ENCODE measurements around the gene CPVL.

CPVL gene

DNA sequence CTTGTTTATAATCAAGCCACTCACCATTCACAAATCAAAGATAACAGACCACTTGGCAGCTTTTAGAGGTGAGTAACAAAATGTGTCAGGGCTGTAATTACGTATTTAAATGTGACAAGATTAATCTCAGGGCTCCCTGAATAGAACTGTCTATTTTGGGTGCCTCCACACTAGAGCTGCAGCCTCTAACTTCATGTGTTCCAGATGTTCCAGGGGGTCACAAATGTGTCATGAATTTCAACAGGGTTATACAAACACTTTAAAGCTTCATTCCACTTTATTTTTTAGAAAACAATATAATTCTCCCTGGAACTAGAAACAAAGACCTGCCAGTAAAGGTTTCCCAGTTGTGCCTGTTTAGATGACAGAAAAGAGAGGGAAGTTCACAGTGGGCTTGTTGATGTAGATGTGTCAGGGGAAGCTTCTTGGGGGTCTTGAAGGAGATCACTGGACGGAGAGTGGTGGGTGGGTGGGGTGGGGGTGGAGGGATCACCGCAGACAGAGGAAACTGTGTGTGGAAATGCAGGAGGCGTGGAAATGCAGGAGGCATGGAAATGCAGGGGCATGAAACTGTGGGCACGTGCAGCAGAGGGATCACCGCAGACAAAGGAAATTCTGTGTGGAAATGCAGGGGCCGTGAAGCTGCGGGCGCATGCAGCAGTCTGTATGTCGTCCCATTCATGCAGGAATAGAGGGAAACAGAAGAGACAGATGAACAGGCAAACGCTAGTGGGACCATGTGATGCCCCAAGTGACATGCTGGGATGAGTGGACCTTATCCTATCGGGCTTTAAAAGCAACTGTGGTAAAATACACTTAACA, 146.2 kb downstream of the CPVL start:
- Histone ChIP-seq H3K4me1 (ENCODE audit: insufficient read depth, poor library complexity, severe bottlenecking) (no peaks in the 10 kb centered on the region), H3K4me3 (ENCODE audit: severe bottlenecking) (no peak overlapping the region), H3K27ac (ENCODE audit: poor library complexity, severe bottlenecking) (no peak overlapping the region), H3K27me3 (ENCODE audit: insufficient read depth, poor library complexity, severe bottlenecking) (no peaks in the 10 kb centered on the region), H3K36me3 (ENCODE audit: low read depth) (no peaks in the 10 kb centered on the region), H3K9me3 (ENCODE audit: severe bottlenecking) (no peaks in the 10 kb centered on the region)
- TF ChIP-seq CTCF (IDR thresholded peaks at IDR 0.05; ENCODE audit: poor library complexity, severe bottlenecking) = no peak
- DNase-seq (ENCODE audit: low spot score) = no peak
- no peak for ATAC-seq (ENCODE audit: low read depth)

GRCh38 chr7:28999427-28999826, 146.9 kb downstream of the CPVL start:
- no peak for DNase-seq (ENCODE audit: low spot score)
- no peak overlapping the region for H3K27ac ChIP-seq (ENCODE audit: poor library complexity, severe bottlenecking)
- H3K9me3 ChIP-seq (ENCODE audit: severe bottlenecking) = no peaks in the 10 kb centered on the region
- no peak overlapping the region for H3K4me3 ChIP-seq (ENCODE audit: severe bottlenecking)
- TF ChIP-seq CTCF (IDR thresholded peaks at IDR 0.05; ENCODE audit: poor library complexity, severe bottlenecking) = no peak
- ATAC-seq (ENCODE audit: low read depth) = no peak
- no peaks in the 10 kb centered on the region for H3K27me3 ChIP-seq (ENCODE audit: insufficient read depth, poor library complexity, severe bottlenecking)
- H3K36me3 ChIP-seq (ENCODE audit: low read depth) = no peaks in the 10 kb centered on the region
- no peaks in the 10 kb centered on the region for H3K4me1 ChIP-seq (ENCODE audit: insufficient read depth, poor library complexity, severe bottlenecking)

- Histone ChIP-seq H3K4me1 (ENCODE audit: insufficient read depth, poor library complexity, severe bottlenecking) (no peaks in the 10 kb centered on the region), H3K36me3 (ENCODE audit: low read depth) (no peaks in the 10 kb centered on the region)
- no peak for ATAC-seq (ENCODE audit: low read depth)
These were observed 148.2 kb downstream of the CPVL start for GRCh38 chr7:28998105-28998504.

GRCh38 chr7:28996836-28997235, 149.5 kb downstream of the CPVL start:
- Histone ChIP-seq H3K9me3 (ENCODE audit: severe bottlenecking) (no peaks in the 10 kb centered on the region), H3K4me3 (ENCODE audit: severe bottlenecking) (no peak overlapping the region), H3K27ac (ENCODE audit: poor library complexity, severe bottlenecking) (no peak overlapping the region), H3K27me3 (ENCODE audit: insufficient read depth, poor library complexity, severe bottlenecking) (no peaks in the 10 kb centered on the region), H3K4me1 (ENCODE audit: insufficient read depth, poor library complexity, severe bottlenecking) (no peaks in the 10 kb centered on the region), H3K36me3 (ENCODE audit: low read depth) (no peaks in the 10 kb centered on the region)
- no peak for ATAC-seq (ENCODE audit: low read depth)
- DNase-seq (ENCODE audit: low spot score) = no peak
- TF ChIP-seq CTCF (IDR thresholded peaks at IDR 0.05; ENCODE audit: poor library complexity, severe bottlenecking) = no peak

More at GRCh38 chr7:28998105-28998504, 148.2 kb downstream of the CPVL start:
- Histone ChIP-seq H3K27me3 (ENCODE audit: insufficient read depth, poor library complexity, severe bottlenecking) (no peaks in the 10 kb centered on the region), H3K4me3 (ENCODE audit: severe bottlenecking) (no peak overlapping the region), H3K9me3 (ENCODE audit: severe bottlenecking) (no peaks in the 10 kb centered on the region), H3K27ac (ENCODE audit: poor library complexity, severe bottlenecking) (no peak overlapping the region)
- no peak for TF ChIP-seq CTCF (IDR thresholded peaks at IDR 0.05; ENCODE audit: poor library complexity, severe bottlenecking)
- DNase-seq (ENCODE audit: low spot score) = no peak

DNA sequence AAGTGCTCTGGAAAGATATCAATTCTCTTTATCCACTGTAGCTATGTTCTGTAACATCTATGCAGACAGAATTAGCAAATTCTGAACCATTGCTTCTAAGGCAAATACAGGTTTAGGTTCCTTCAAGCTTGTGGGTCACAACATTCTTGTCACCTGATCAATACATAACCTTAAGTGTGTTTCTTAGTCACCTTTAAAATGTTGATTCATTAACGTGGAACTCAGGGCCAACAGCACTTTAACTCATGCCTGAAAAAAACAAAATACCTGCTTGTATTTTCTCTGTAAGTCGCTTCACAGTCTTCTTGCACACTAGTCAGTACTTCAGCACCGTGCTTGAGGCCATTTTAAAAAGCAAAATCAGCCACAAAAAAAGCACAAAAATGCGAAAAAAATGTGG, 153.0 kb downstream of the CPVL start:
- ATAC-seq (ENCODE audit: low read depth) = no peak
- H3K4me3 ChIP-seq (ENCODE audit: severe bottlenecking) = no peak overlapping the region
- no peaks in the 10 kb centered on the region for H3K36me3 ChIP-seq (ENCODE audit: low read depth)
- DNase-seq (ENCODE audit: low spot score) = no peak
- TF ChIP-seq CTCF (IDR thresholded peaks at IDR 0.05; ENCODE audit: poor library complexity, severe bottlenecking) = no peak
- H3K27me3 ChIP-seq (ENCODE audit: insufficient read depth, poor library complexity, severe bottlenecking) = no peaks in the 10 kb centered on the region
- H3K9me3 ChIP-seq (ENCODE audit: severe bottlenecking) = no peaks in the 10 kb centered on the region
- peaks cover 10% of the 10 kb centered on the region for H3K4me1 ChIP-seq (ENCODE audit: insufficient read depth, poor library complexity, severe bottlenecking)
- no peak overlapping the region for H3K27ac ChIP-seq (ENCODE audit: poor library complexity, severe bottlenecking)

All from RWPE2 (cell line).